Upper lobe of right lung (tissue), 1 donor: ENCODE results near the gene HEY2. TPM values are rescaled to one million over a fixed set of nuclear protein-coding genes. Genes with fewer than 3 reads are reported as not detected.

Experiments
- ATAC-seq: fragments of 200-7000 bp; cut with Tn5 transposase; one replicate; pipeline ENCODE4 v1.9.1; 2020; ENCODE audit warnings: mild to moderate bottlenecking, moderate library complexity
- DNase-seq: peaks from one replicate; pipeline ENCODE4 v3.0.0-alpha.2; 2020
- H3K27ac ChIP-seq: fragments of 200-600 bp; one replicate; pipeline ENCODE4 v1.8.0; 2022
- H3K27me3 ChIP-seq: fragments of 200-600 bp; one replicate; pipeline ENCODE4 v1.8.0; 2022; ENCODE audit warnings: mild to moderate bottlenecking
- H3K36me3 ChIP-seq: fragments of 200-600 bp; one replicate; pipeline ENCODE4 v1.8.0; 2022
- H3K4me1 ChIP-seq: fragments of 200-600 bp; one replicate; pipeline ENCODE4 v1.8.0; 2022
- H3K4me3 ChIP-seq: fragments of 200-600 bp; one replicate; pipeline ENCODE4 v1.8.0; 2022; ENCODE audit warnings: mild to moderate bottlenecking
- H3K9me3 ChIP-seq: fragments of 200-600 bp; one replicate; pipeline ENCODE4 v1.8.0; 2022
- intact Hi-C: fragments of 100-400 bp; cut with DNase I; formaldehyde crosslinking; loops from one replicate; pipeline ENCODE4 v1.11.0; 2022
- total RNA-seq: library from RNA; stranded (reverse); fragmentation: NEBNext Ultra II Directional; extraction: Animal tissue kit (Norgen Biotek cat#: 25700); gene quantifications from one replicate; pipeline ENCODE4 v1.2.1, GENCODE V29; 2021
- TF ChIP-seq, protein P1 (sequence below): fragments of 200-600 bp; IDR thresholded peaks from one replicate; pipeline ENCODE4 v1.8.0; 2022; ENCODE audit warnings: antibody characterized with exemption
- donor health status: DM: no; HTN: yes; CAD: no; lungs with severe emphysema.

Gene HEY2
- total RNA-seq, 1 donor from 2014 or later = 2.2 TPM

DNA sequence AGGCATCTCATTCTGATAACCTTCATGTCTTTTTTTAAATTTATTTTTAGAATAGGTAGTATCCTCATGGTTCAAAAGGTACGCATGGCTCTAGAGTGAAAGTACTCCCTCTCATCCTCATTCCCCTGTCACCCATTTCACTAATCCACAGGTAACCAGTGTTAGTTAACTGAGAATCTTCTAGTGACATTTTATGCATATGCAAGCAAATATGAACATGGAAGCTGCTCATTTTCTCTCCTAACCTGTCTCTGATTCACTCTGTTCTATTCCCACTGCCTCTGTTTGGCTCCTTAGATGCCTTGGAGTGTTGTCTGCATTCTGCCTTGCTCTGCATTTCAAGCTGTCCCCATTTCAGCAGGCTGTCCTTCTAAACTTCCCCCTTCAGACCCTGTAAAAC lies 45.9 kb downstream of the HEY2 start:
- Histone ChIP-seq H3K4me1 (peaks cover 54% of the 10 kb centered on the region), H3K9me3 (no peaks in the 10 kb centered on the region), H3K27ac (no peak overlapping the region), H3K4me3 (no peak overlapping the region), H3K36me3 (no peaks in the 10 kb centered on the region), H3K27me3 (no peaks in the 10 kb centered on the region)
- DNase-seq (no peak), ATAC-seq (no peak)
- intact Hi-C loops = loop anchor here (10.0 kb wide), 1 partner anchor 160 kb away; the partner anchor contains the start of gene HINT3
- TF ChIP-seq, protein P1, sequence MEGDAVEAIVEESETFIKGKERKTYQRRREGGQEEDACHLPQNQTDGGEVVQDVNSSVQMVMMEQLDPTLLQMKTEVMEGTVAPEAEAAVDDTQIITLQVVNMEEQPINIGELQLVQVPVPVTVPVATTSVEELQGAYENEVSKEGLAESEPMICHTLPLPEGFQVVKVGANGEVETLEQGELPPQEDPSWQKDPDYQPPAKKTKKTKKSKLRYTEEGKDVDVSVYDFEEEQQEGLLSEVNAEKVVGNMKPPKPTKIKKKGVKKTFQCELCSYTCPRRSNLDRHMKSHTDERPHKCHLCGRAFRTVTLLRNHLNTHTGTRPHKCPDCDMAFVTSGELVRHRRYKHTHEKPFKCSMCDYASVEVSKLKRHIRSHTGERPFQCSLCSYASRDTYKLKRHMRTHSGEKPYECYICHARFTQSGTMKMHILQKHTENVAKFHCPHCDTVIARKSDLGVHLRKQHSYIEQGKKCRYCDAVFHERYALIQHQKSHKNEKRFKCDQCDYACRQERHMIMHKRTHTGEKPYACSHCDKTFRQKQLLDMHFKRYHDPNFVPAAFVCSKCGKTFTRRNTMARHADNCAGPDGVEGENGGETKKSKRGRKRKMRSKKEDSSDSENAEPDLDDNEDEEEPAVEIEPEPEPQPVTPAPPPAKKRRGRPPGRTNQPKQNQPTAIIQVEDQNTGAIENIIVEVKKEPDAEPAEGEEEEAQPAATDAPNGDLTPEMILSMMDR = no peak

- no peak for DNase-seq
- ATAC-seq = peak; percentile 59
- TF ChIP-seq, protein P1 = no peak
- Histone ChIP-seq H3K27ac (peak overlapping the region; percentile 33), H3K36me3 (no peaks in the 10 kb centered on the region), H3K9me3 (no peaks in the 10 kb centered on the region), H3K27me3 (no peaks in the 10 kb centered on the region), H3K4me3 (no peak overlapping the region), H3K4me1 (peaks cover 49% of the 10 kb centered on the region)
- intact Hi-C loops = loop anchor here (10.0 kb wide), 1 partner anchor 157 kb away; the partner anchor contains the start of gene HINT3
Measured at GRCh38 chr6:125797120-125797885, 47.9 kb downstream of the HEY2 start.

DNA sequence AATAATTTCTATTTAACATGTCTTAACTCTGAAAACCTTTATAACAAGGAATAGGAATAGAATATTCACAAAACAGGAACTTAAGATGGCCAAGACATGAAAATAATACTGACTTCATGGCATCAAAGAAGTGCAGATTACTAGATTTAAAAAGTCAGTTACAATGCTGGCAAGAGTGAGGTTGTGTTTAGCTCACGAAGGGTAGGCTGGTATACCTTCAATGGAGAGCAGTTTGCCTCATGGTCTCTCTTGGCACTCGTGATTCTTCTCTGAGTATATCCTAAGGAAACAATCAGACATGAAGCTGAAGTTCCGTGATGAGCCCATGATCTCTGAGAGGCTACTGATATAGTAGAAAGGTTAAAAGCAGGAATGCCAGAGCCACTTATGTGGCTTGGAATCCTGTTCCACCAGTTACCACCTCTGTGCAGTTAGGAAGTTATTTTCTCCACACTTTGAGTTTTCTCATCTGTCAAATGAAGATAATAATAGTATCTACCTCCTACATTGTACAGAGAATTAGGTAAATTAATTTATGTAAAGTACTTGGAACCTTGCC lies 48.5 kb downstream of the HEY2 start:
- Histone ChIP-seq H3K4me1 (peaks cover 49% of the 10 kb centered on the region), H3K9me3 (no peaks in the 10 kb centered on the region), H3K36me3 (no peaks in the 10 kb centered on the region), H3K27me3 (no peaks in the 10 kb centered on the region), H3K4me3 (no peak overlapping the region), H3K27ac (peak overlapping the region; percentile 33)
- DNase-seq (no peak), ATAC-seq (peak; percentile 53)
- intact Hi-C loops = loop anchor here (10.0 kb wide), 1 partner anchor 157 kb away; the partner anchor contains the start of gene HINT3
- TF ChIP-seq, protein P1 = no peak

- Histone ChIP-seq H3K27ac (peak overlapping the region; percentile 40), H3K36me3 (no peaks in the 10 kb centered on the region), H3K4me1 (peaks cover 49% of the 10 kb centered on the region), H3K4me3 (no peak overlapping the region), H3K9me3 (no peaks in the 10 kb centered on the region), H3K27me3 (no peaks in the 10 kb centered on the region)
- TF ChIP-seq, protein P1 = no peak
- ATAC-seq (peak; percentile 58), DNase-seq (no peak)
- intact Hi-C loops = loop anchor here (10.0 kb wide), 1 partner anchor 156 kb away; the partner anchor contains the start of gene HINT3
Measured at GRCh38 chr6:125798734-125799508, 49.5 kb downstream of the HEY2 start.

GRCh38 chr6:125802383-125802782 lies 53.0 kb downstream of the HEY2 start:
- no peaks in the 10 kb centered on the region for H3K9me3 ChIP-seq
- H3K4me1 ChIP-seq = peaks cover 38% of the 10 kb centered on the region
- DNase-seq (no peak), ATAC-seq (no peak)
- intact Hi-C loops = no loop called here
- H3K27me3 ChIP-seq = no peaks in the 10 kb centered on the region
- H3K27ac ChIP-seq = peak overlapping the region; percentile 70
- TF ChIP-seq, protein P1 = no peak
- H3K4me3 ChIP-seq = no peak overlapping the region
- H3K36me3 ChIP-seq = peaks cover 4% of the 10 kb centered on the region
